Tibial artery (tissue), 4 donors: ENCODE results near the gene PRDM12.

Experiments used
- DNase-seq, 2 donors: peaks; one replicate each; pipeline ENCODE4 v3.0.0-alpha.2; 2019
- H3K27ac ChIP-seq, 2 donors: fragments of 200-600 bp; sonication (generic) in 1 of 2; 1 replicate in 1 of 2; 2 replicates in 1 of 2; pipeline ENCODE4 v1.5.1; 2018 to 2019; ENCODE audit warnings: mild to moderate bottlenecking in 1 of 2
- H3K27me3 ChIP-seq, 2 donors: fragments of 200-600 bp; sonication (generic) in 1 of 2; one replicate each; pipeline versions ENCODE4 v1.5.1 to v1.6.0; 2016 to 2019
- H3K36me3 ChIP-seq, 3 donors: fragments of 200-600 bp; sonication (generic) in 2 of 3; one replicate each; pipeline ENCODE4 v1.5.1; 2016 to 2019; ENCODE audit warnings: mild to moderate bottlenecking in 2 of 3
- H3K4me1 ChIP-seq, 4 donors: fragments of 200-600 bp; sonication (generic) in 2 of 4; 1 replicate in 3 of 4; 2 replicates in 1 of 4; pipeline ENCODE4 v1.5.1; 2016 to 2019
- H3K4me3 ChIP-seq, 2 donors: fragments of 200-600 bp; sonication (generic) in 1 of 2; 1 replicate in 1 of 2; 2 replicates in 1 of 2; pipeline ENCODE4 v1.5.1; 2018 to 2019; ENCODE audit warnings: mild to moderate bottlenecking in 2 of 2
- H3K9me3 ChIP-seq, 3 donors: fragments of 200-600 bp; sonication (generic) in 1 of 3; one replicate each; pipeline ENCODE4 v1.5.1; 2016 to 2019
- CTCF ChIP-seq, 2 experiments: fragments of 200-600 bp in 1 of 2; fragments of 450-650 bp in 1 of 2; IDR thresholded peaks; one replicate each; pipeline ENCODE4 v1.5.1; 2017 to 2019; ENCODE audit warnings: antibody characterized with exemption in 2 of 2, mild to moderate bottlenecking in 1 of 2, moderate library complexity in 1 of 2
- intact Hi-C: fragments of 100-400 bp; cut with DNase I; formaldehyde crosslinking; loops from one replicate; pipeline ENCODE4 v1.15.0; 2023; ENCODE audit warnings: low total_unique reads

Gene PRDM12

GRCh38 chr9:130660683-130661450 lies 3.5 kb upstream of the PRDM12 start:
- DNase-seq = no peak
- H3K27ac ChIP-seq = no peak overlapping the region
- peaks cover 0 to 69% (median 64%) of the 10 kb centered on the region in 4 donors for H3K4me1 ChIP-seq
- no peak for TF ChIP-seq CTCF (IDR thresholded peaks at IDR 0.05)
- H3K36me3 ChIP-seq = no peaks in the 10 kb centered on the region
- no peaks in the 10 kb centered on the region for H3K9me3 ChIP-seq
- peaks cover 16 to 100% of the 10 kb centered on the region in 2 donors for H3K27me3 ChIP-seq
- intact Hi-C loops = no loop called here
- H3K4me3 ChIP-seq = peak overlapping the region; percentile 21 to 48

DNA sequence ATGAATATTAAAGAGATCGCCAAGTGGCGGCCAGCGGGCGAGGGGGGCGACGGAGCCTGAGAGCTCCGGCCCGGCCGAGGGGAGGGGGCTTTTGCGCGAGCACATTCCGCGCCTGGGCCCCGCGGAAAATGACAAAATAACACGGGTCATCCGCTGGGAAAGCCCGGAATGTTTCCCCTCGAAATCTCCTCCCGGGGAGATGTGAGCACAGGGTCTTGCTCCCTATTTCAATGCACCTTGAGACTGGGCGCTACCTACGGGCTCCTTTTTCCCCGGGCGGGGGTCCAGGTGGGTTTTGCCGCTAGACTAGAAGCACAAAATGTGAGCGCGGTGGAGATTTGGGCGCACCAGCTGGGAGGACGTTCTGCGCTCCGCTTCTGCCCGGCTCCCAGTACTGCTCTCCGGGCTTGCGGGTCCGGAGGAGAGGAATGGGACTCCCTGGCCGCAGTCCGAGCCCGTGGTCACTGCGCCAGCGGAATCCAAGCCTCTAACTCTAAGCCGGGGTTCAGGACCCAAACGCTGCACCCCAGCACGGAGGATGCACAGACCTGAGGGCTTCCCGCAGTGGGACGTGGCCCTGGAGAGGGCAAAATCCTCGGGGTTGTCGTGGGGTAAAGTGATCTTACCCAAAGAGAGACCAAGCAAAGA lies 2.8 kb upstream of the PRDM12 start:
- H3K27ac ChIP-seq = no peak overlapping the region
- no peak for DNase-seq
- H3K4me1 ChIP-seq = peaks cover 0 to 76% (median 71%) of the 10 kb centered on the region in 4 donors
- TF ChIP-seq CTCF (IDR thresholded peaks at IDR 0.05) = no peak
- H3K27me3 ChIP-seq = peaks cover 17 to 100% of the 10 kb centered on the region in 2 donors
- intact Hi-C loops = no loop called here
- peak overlapping the region; percentile 21 to 48 for H3K4me3 ChIP-seq
- H3K36me3 ChIP-seq = no peaks in the 10 kb centered on the region
- no peaks in the 10 kb centered on the region for H3K9me3 ChIP-seq

GRCh38 chr9:130662099-130662969 lies 2.1 kb upstream of the PRDM12 start:
- Histone ChIP-seq H3K9me3 (no peaks in the 10 kb centered on the region), H3K4me3 (peak overlapping the region in 1 of 2 donors; percentile 1), H3K4me1 (peaks cover 0 to 78% (median 72%) of the 10 kb centered on the region in 4 donors), H3K27me3 (peaks cover 17 to 100% of the 10 kb centered on the region in 2 donors), H3K36me3 (no peaks in the 10 kb centered on the region), H3K27ac (no peak overlapping the region)
- no peak for TF ChIP-seq CTCF (IDR thresholded peaks at IDR 0.05)
- intact Hi-C loops = no loop called here
- DNase-seq = no peak

- no peak for DNase-seq
- no peak for TF ChIP-seq CTCF (IDR thresholded peaks at IDR 0.05)
- Histone ChIP-seq H3K4me1 (peaks cover 0 to 78% (median 72%) of the 10 kb centered on the region in 4 donors), H3K4me3 (peak overlapping the region in 1 of 2 donors; percentile 1), H3K9me3 (no peaks in the 10 kb centered on the region), H3K36me3 (no peaks in the 10 kb centered on the region), H3K27ac (no peak overlapping the region), H3K27me3 (peaks cover 17 to 100% of the 10 kb centered on the region in 2 donors)
- intact Hi-C loops = no loop called here
Measured at GRCh38 chr9:130662970-130663257, 1.5 kb upstream of the PRDM12 start.

GRCh38 chr9:130663258-130663976 lies 977 bp upstream of the PRDM12 start:
- intact Hi-C loops = no loop called here
- no peaks in the 10 kb centered on the region for H3K36me3 ChIP-seq
- H3K4me3 ChIP-seq = peak overlapping the region in 1 of 2 donors; percentile 16
- TF ChIP-seq CTCF (IDR thresholded peaks at IDR 0.05) = no peak
- no peak overlapping the region for H3K27ac ChIP-seq
- no peaks in the 10 kb centered on the region for H3K9me3 ChIP-seq
- peaks cover 17 to 100% of the 10 kb centered on the region in 2 donors for H3K27me3 ChIP-seq
- no peak for DNase-seq
- peaks cover 0 to 78% (median 72%) of the 10 kb centered on the region in 4 donors for H3K4me1 ChIP-seq
